ENCODE results near the gene ANKRD13C. TPM values are rescaled to one million over a fixed set of nuclear protein-coding genes. Genes with fewer than 3 reads are reported as not detected.
"Not testable (repeated sequence)": the region's sequence is repeated elsewhere in the genome, so short reads cannot be mapped to it uniquely, and the experiment has no call there.

Gene ANKRD13C
- total RNA-seq, 3 donors from 2014 or later = 24.7 to 26.9 (median 26.5) TPM

DNA sequence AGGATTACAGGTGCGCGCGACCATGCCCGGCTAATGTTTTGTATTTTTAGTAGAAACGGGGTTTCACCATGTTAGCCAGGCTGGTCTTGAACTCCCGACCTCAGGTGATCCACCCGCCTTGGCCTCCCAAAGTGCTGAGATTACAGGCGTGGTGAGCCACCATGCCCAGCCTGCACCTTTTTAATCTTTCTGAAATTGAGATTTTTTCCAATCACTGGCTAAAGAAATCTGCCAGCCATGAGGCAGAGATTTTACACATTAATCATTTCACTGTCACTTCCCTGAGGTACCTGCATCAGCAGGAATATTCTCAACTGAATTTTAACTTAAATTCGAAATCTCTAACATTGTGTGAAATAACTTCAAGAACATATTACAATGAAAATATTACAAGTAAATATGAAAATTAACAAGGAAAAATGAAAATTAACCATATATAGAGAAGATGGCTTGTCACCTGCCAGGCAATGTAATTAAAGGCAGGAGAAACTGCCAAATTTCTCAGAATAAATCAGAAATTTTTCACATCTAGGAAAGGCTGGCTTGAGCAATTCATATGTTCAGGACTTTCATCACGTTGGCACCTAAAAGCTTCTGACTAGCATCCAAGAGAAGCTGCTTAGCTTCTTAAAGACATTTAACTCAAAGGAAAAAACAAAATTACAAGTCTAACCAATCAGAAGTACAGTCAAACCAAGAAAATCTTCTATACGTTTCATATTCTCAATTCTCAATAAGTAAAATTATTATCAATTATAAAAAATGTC lies 5.9 kb downstream of the ANKRD13C start:
- DNase-seq = no peak
- no peaks in the 10 kb centered on the region for H3K27me3 Mint-ChIP-seq (ENCODE audit: low read depth)
- H3K4me1 Mint-ChIP-seq (ENCODE audit: low read depth) = peaks cover 59% of the 10 kb centered on the region
- H3K9me3 Mint-ChIP-seq = no peaks in the 10 kb centered on the region
- no peak for ATAC-seq
- peaks cover 17% of the 10 kb centered on the region for H3K36me3 Mint-ChIP-seq (ENCODE audit: insufficient read depth)
- H3K4me3 Mint-ChIP-seq = no peak overlapping the region

DNA sequence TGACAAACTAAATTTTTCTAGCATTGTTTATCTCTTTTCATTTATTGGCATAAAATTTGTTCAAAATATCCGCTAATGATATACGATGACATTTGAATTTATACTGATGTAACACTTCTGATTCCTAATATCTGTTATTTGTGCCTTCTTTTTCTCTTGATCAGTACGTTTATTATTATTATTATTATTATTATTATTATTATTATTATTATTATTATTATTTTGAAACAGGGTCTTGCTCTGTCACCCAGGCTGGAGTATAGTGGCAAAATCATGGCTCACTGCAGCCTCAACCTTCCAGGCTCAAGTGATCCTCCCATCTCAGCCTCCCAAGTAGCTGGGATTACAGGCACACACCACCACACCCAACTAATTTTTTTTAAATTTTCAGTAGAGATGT lies 14.9 kb downstream of the ANKRD13C start:
- not testable (repeated sequence) for H3K36me3 Mint-ChIP-seq (ENCODE audit: insufficient read depth); H3K27me3 Mint-ChIP-seq (ENCODE audit: low read depth)
- H3K4me1 Mint-ChIP-seq (ENCODE audit: low read depth) = peaks cover 12% of the 10 kb centered on the region

DNA sequence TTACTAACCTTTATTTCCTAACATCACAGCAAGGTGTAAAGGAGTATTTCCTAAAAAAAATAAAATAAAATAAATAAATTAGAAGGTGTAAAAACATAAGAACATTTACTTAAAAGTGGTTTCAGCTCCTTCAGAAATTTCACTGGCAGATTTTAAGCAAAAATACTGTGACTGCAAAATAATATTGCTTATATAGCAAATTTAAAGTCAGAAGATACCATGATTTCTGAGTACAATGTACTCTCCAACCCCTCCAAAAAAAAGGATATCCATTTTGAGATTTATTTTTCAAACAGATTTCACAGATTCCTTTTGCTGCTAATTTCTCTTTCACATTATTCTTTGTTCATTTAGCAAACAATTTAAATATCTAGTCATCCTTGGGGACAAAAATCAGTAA lies 18.5 kb downstream of the ANKRD13C start:
- ATAC-seq (no peak), DNase-seq (no peak)
- Mint-ChIP-seq H3K4me1 (ENCODE audit: low read depth) (peaks cover 12% of the 10 kb centered on the region), H3K4me3 (no peak overlapping the region), H3K36me3 (ENCODE audit: insufficient read depth) (peaks cover 10% of the 10 kb centered on the region), H3K9me3 (no peaks in the 10 kb centered on the region), H3K27me3 (ENCODE audit: low read depth) (no peaks in the 10 kb centered on the region)

More for the DNA sequence above, 14.9 kb downstream of the ANKRD13C start:
- not testable (repeated sequence) for ATAC-seq, H3K4me3 Mint-ChIP-seq, DNase-seq, H3K9me3 Mint-ChIP-seq

DNA sequence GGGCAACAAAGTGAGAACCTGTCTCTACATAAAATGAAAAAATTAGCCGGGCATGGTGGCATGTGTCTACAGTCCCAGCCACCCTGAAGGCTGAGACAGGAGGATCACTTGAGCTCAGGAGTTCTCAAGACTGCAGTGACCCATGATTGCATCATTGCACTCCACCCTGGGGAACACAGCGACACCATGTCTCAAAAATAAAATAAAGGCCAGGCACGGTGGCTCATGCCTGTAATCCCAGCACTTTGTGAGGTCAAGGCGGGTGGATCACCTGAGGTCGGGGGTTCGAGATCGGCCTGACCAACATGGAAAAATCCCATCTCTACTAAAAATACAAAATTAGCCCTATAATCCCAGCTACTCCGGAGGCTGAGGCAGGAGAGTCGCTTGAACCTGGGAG lies 20.1 kb downstream of the ANKRD13C start:
- DNase-seq (no peak), ATAC-seq (no peak)
- Mint-ChIP-seq H3K9me3 (no peaks in the 10 kb centered on the region), H3K27me3 (ENCODE audit: low read depth) (no peaks in the 10 kb centered on the region), H3K36me3 (ENCODE audit: insufficient read depth) (peaks cover 14% of the 10 kb centered on the region), H3K4me3 (no peak overlapping the region), H3K4me1 (ENCODE audit: low read depth) (peaks cover 15% of the 10 kb centered on the region)

DNA sequence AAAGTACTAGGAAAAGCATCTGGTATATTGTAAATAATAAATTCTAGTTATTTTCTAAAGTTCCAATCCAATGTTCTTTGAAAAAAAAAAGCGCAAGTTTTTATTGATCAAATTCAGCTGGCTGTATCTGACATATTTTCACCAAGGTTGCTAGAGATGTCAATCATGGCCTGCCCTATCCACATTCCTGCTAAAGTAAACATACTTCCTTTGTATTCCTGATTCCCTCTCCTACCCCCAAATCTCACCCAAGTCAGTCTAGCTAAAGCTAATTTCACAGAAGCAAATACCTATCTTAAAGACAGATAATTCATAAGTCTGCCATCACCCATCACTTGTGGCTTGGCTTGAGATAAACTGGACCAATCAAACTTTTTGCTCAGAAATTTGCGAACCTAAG lies 21.3 kb downstream of the ANKRD13C start:
- Mint-ChIP-seq H3K4me3 (no peak overlapping the region), H3K9me3 (no peaks in the 10 kb centered on the region), H3K4me1 (ENCODE audit: low read depth) (peaks cover 15% of the 10 kb centered on the region), H3K36me3 (ENCODE audit: insufficient read depth) (peaks cover 10% of the 10 kb centered on the region), H3K27me3 (ENCODE audit: low read depth) (no peaks in the 10 kb centered on the region)
- no peak for DNase-seq
- no peak for ATAC-seq

DNA sequence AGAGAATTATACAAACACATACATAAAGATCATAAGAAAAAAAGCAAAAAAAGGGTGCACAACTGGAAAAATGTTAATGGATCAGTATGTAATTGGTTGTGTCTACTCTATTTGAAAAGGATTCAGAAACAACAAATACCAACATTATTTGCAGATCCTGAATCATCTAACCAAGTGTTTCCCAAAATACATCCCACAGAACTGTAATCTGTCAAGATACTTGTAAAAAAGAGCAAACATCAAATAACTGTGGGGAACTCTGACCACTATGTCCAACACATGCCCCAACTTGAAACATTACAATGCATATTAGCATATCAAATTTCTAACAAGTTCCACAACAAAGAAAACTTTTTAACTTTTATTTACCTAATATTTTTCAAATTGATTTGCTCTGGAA lies 22.6 kb downstream of the ANKRD13C start:
- H3K27me3 Mint-ChIP-seq (ENCODE audit: low read depth) = no peaks in the 10 kb centered on the region
- H3K9me3 Mint-ChIP-seq = no peaks in the 10 kb centered on the region
- ATAC-seq (no peak), DNase-seq (no peak)
- H3K4me3 Mint-ChIP-seq = no peak overlapping the region
- peaks cover 14% of the 10 kb centered on the region for H3K36me3 Mint-ChIP-seq (ENCODE audit: insufficient read depth)
- H3K4me1 Mint-ChIP-seq (ENCODE audit: low read depth) = peaks cover 20% of the 10 kb centered on the region

DNA sequence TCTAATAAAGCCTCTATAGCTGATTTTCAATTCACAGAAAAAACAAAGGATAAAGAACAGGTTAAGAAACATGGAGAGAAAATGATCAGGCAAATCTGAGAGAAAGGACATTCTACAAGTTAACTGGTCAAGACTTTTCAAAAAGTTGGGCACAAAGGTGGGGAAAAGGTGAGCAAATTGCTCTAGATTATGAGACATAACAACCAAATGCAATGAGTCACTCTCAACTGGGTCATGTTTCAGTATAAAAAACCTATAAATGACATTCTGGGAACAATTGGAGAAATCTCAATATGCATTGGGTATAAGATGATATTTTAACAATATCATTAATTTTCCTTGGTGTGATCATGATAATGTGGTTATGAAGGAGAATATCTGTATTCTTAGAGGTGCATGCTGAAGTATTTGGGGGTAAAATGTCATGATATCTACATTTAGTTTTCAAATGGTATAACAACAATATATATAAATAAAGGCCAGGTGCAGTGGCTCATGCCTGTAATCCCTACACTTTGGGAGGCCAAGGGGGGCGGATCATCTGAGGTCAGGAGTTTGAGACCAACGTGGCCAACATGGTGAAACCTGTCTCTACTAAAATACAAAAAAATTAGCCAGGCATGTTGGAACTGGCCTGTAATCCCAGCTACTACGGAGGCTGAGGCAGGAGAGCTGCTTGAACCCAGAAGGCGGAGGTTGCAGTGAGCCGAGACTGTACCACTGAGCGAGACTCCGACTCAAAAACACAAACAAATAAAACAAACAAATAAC lies 27.0 kb downstream of the ANKRD13C start:
- no peak overlapping the region for H3K4me3 Mint-ChIP-seq
- H3K36me3 Mint-ChIP-seq (ENCODE audit: insufficient read depth) = peaks cover 14% of the 10 kb centered on the region
- H3K27me3 Mint-ChIP-seq (ENCODE audit: low read depth) = no peaks in the 10 kb centered on the region
- ATAC-seq (no peak), DNase-seq (no peak)
- H3K4me1 Mint-ChIP-seq (ENCODE audit: low read depth) = peaks cover 13% of the 10 kb centered on the region
- H3K9me3 Mint-ChIP-seq = no peaks in the 10 kb centered on the region

DNA sequence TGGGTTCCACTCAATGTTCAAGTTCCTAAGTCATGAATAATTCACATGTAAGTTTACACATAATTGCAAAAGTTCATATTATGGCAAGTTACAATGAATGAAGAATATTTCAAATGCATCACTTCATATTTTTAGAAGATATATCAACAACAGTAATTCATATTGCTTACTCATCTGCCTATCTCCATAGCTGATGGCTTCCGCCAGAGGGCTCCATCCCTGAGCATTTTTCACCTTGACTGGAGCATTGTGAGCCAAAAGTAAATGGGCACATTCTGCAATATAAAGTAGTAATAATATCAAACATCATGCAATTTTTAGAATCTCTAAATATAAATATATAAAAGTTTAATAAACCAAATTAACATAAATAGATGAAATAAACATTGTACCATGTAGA lies 29.8 kb downstream of the ANKRD13C start:
- no peak overlapping the region for H3K4me3 Mint-ChIP-seq
- H3K27me3 Mint-ChIP-seq (ENCODE audit: low read depth) = no peaks in the 10 kb centered on the region
- ATAC-seq (no peak), DNase-seq (no peak)
- H3K4me1 Mint-ChIP-seq (ENCODE audit: low read depth) = peaks cover 11% of the 10 kb centered on the region
- H3K9me3 Mint-ChIP-seq = no peaks in the 10 kb centered on the region
- peaks cover 19% of the 10 kb centered on the region for H3K36me3 Mint-ChIP-seq (ENCODE audit: insufficient read depth)

DNA sequence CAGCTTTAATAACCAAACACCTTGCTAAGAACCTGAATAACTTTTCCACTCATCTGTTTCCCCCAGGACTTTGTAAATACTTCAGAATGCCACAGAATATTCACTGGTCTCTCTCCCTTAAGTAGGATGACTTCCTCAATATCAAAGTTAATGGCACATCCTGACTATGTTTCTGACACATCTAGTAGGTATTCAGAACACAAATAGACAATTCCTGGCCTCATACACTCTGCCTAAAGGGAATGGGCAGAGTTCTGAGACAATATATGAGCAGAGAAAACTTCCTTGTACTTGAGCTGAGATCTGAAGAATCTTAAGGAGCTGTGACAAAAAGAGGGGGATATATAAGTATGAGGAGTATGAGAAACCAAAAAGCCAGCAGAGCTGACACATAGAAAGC lies 34.8 kb downstream of the ANKRD13C start:
- Mint-ChIP-seq H3K36me3 (ENCODE audit: insufficient read depth) (peaks cover 16% of the 10 kb centered on the region), H3K9me3 (no peaks in the 10 kb centered on the region), H3K27me3 (ENCODE audit: low read depth) (no peaks in the 10 kb centered on the region), H3K4me1 (ENCODE audit: low read depth) (peaks cover 14% of the 10 kb centered on the region), H3K4me3 (no peak overlapping the region)
- no peak for DNase-seq
- no peak for ATAC-seq

DNA sequence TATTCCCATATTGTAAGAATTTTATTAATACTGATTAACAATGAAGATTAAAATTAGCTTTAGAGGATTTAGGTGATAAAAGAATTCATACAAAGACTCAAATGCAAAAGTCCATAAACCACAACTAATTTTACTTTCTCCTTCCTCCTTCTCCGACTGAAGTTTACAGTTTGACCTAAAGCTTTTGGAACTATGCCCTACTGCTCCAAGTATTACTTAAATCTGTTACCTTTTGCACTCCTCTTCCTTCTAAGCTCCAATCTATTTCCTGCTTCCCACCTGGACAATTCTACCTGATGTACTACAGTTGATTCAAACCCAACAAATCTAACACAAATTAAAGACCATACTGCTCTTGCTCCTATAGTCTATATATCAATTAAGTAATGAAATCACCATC lies 36.3 kb downstream of the ANKRD13C start:
- H3K4me3 Mint-ChIP-seq = no peak overlapping the region
- H3K4me1 Mint-ChIP-seq (ENCODE audit: low read depth) = peaks cover 14% of the 10 kb centered on the region
- no peak for ATAC-seq
- no peaks in the 10 kb centered on the region for H3K9me3 Mint-ChIP-seq
- no peaks in the 10 kb centered on the region for H3K27me3 Mint-ChIP-seq (ENCODE audit: low read depth)
- H3K36me3 Mint-ChIP-seq (ENCODE audit: insufficient read depth) = peaks cover 16% of the 10 kb centered on the region
- DNase-seq = no peak

DNA sequence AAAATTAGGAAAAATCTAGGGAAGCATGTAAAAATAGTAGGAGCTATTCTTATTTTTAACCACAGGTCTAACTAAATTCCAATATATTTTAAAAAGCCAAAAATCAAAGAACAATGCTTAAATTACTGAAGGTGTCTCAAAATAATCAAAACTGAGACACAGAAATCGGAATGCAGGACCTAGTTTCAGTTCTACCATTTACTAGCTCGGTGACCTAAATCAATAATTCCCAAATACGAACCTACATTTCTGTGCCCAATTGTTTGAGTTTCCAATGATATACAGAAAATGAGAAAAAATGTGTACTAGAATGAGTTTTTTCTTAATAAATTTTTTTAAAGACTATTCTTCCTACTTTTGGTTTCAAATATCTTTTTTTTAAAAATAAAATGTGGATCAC lies 37.4 kb downstream of the ANKRD13C start:
- H3K4me1 Mint-ChIP-seq (ENCODE audit: low read depth) = peaks cover 14% of the 10 kb centered on the region
- no peak overlapping the region for H3K4me3 Mint-ChIP-seq
- peaks cover 14% of the 10 kb centered on the region for H3K36me3 Mint-ChIP-seq (ENCODE audit: insufficient read depth)
- ATAC-seq (no peak), DNase-seq (no peak)
- H3K9me3 Mint-ChIP-seq = no peaks in the 10 kb centered on the region
- no peaks in the 10 kb centered on the region for H3K27me3 Mint-ChIP-seq (ENCODE audit: low read depth)

DNA sequence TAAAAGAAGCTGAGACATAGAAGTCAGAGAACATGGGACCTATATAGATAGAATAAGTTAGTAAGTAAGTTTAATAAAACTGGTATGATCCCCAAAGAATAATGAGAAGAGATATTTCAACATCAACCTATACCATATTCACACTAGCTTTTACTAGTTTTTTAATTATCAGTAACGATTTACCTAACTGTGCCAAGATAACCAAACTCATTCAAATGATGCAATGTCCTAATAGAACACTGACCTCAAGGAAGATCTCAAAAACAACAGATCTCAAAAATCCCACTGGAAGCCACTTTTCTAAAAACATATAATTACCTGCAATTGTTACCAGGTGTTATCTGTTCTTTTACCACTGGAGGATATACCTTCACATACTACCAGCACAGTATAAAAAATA lies 38.7 kb downstream of the ANKRD13C start:
- Mint-ChIP-seq H3K36me3 (ENCODE audit: insufficient read depth) (peaks cover 13% of the 10 kb centered on the region), H3K9me3 (no peaks in the 10 kb centered on the region), H3K4me1 (ENCODE audit: low read depth) (peaks cover 14% of the 10 kb centered on the region), H3K27me3 (ENCODE audit: low read depth) (no peaks in the 10 kb centered on the region), H3K4me3 (no peak overlapping the region)
- DNase-seq (no peak), ATAC-seq (no peak)

DNA sequence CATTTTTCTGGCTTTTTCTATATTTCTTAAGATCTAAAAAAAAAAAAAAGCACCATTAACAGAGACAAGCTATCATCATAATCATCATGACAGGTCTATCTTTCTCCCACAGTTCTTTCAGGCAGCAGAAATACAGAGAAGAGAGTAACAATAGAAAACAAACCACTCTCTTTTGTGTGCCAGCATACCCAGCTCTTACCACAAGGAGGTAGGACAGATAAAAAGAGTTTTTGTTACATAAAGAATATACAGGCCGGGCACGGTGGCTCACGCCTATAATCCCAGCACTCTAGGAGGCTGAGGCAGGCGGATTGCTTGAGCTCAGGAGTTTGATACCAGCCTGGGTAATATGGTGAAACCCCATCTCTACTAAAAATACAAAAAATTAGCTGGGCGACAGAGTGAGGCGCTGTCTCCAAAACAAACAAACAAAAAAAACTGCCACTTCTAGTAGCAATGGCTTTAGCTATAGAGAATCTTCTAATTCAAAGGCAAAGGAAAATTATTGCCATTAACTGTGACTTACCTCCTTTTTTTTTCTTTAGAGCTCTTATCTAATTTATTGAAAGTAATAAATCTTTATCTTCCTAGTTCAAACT lies 39.7 kb downstream of the ANKRD13C start:
- peaks cover 11% of the 10 kb centered on the region for H3K36me3 Mint-ChIP-seq (ENCODE audit: insufficient read depth)
- DNase-seq (no peak), ATAC-seq (no peak)
- peaks cover 11% of the 10 kb centered on the region for H3K4me1 Mint-ChIP-seq (ENCODE audit: low read depth)
- H3K27me3 Mint-ChIP-seq (ENCODE audit: low read depth) = no peaks in the 10 kb centered on the region
- H3K9me3 Mint-ChIP-seq = no peaks in the 10 kb centered on the region
- no peak overlapping the region for H3K4me3 Mint-ChIP-seq

DNA sequence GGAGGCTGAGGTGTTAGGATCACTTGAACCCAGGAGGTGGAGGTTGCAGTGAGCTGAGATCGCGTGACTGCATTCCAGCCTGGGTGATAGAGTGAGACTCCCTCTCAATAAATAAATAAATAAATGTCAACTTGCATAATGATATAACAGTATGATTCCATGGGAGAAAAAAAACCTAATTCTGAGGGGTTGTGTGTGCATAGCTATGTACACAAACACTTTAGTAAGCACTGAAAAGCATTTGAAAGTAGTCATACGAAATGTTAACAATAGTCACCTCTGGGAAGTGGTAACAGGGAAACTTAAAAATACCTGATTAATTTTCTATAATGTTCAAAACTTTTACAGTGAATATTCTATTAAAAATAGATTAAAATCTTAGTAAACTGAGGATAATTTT lies 43.2 kb downstream of the ANKRD13C start:
- Mint-ChIP-seq H3K4me1 (ENCODE audit: low read depth) (peaks cover 5% of the 10 kb centered on the region), H3K9me3 (no peaks in the 10 kb centered on the region), H3K36me3 (ENCODE audit: insufficient read depth) (peaks cover 21% of the 10 kb centered on the region), H3K4me3 (no peak overlapping the region), H3K27me3 (ENCODE audit: low read depth) (no peaks in the 10 kb centered on the region)
- ATAC-seq (no peak), DNase-seq (no peak)

DNA sequence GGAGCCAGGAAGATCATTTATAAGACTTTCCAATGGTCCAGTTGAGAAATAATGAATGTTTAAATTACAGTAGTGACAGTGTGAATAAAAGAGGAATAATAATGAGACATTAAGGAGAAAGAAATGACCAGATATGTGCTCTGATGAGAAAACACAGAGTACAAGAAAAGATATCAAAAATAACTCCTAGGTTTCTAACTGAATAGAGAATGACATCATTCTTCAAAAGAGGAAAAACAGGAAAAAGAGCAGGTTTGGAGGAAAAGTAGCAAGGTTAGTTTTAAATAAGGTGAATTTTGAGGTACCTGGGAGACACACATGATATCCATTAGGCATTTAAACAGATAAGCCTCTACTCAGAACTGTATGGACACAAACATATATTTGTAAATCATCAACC lies 55.0 kb downstream of the ANKRD13C start:
- Mint-ChIP-seq H3K4me3 (no peak overlapping the region), H3K36me3 (ENCODE audit: insufficient read depth) (peaks cover 29% of the 10 kb centered on the region), H3K27me3 (ENCODE audit: low read depth) (no peaks in the 10 kb centered on the region), H3K9me3 (no peaks in the 10 kb centered on the region), H3K4me1 (ENCODE audit: low read depth) (peaks cover 7% of the 10 kb centered on the region)
- DNase-seq (no peak), ATAC-seq (no peak)
